ENCODE data around the gene GSTA3. TPM values are rescaled to one million over a fixed set of nuclear protein-coding genes. Genes with fewer than 3 reads are reported as not detected.
A peak's percentile ranks its signal among the peaks of the same experiment; 100 is the strongest.
"Not testable (repeated sequence)": the region's sequence is repeated elsewhere in the genome, so short reads cannot be mapped to it uniquely, and the experiment has no call there.

The GSTA3 gene
- total RNA-seq, 1 donor from 2014 or later, result not detected

- Mint-ChIP-seq H3K4me1 (ENCODE audit: unreplicated experiment) (no peaks in the 10 kb centered on the region), H3K9me3 (ENCODE audit: unreplicated experiment) (no peaks in the 10 kb centered on the region), H3K4me3 (ENCODE audit: unreplicated experiment) (no peak overlapping the region), H3K27ac (ENCODE audit: unreplicated experiment) (no peak overlapping the region), H3K27me3 (ENCODE audit: unreplicated experiment) (no peaks in the 10 kb centered on the region), H3K36me3 (ENCODE audit: unreplicated experiment) (no peaks in the 10 kb centered on the region)
- TF ChIP-seq CTCF (IDR thresholded peaks at IDR 0.05), result no peak
- no peak for DNase-seq (ENCODE audit: extremely low spot score, unreplicated experiment)
Measured at GRCh38 chr6:52909131-52909530, 367 bp downstream of the GSTA3 start.

GRCh38 chr6:52908526-52908925, 972 bp downstream of the GSTA3 start:
- H3K27me3 Mint-ChIP-seq (ENCODE audit: unreplicated experiment), result no peaks in the 10 kb centered on the region
- no peak overlapping the region for H3K27ac Mint-ChIP-seq (ENCODE audit: unreplicated experiment)
- H3K36me3 Mint-ChIP-seq (ENCODE audit: unreplicated experiment), result no peaks in the 10 kb centered on the region
- no peak overlapping the region for H3K4me3 Mint-ChIP-seq (ENCODE audit: unreplicated experiment)
- no peak for DNase-seq (ENCODE audit: extremely low spot score, unreplicated experiment)
- no peak for TF ChIP-seq CTCF (IDR thresholded peaks at IDR 0.05)
- H3K4me1 Mint-ChIP-seq (ENCODE audit: unreplicated experiment), result no peaks in the 10 kb centered on the region
- H3K9me3 Mint-ChIP-seq (ENCODE audit: unreplicated experiment), result no peaks in the 10 kb centered on the region

GRCh38 chr6:52904562-52905279, 4.8 kb downstream of the GSTA3 start:
- Mint-ChIP-seq H3K27ac (ENCODE audit: unreplicated experiment) (no peak overlapping the region), H3K9me3 (ENCODE audit: unreplicated experiment) (no peaks in the 10 kb centered on the region), H3K27me3 (ENCODE audit: unreplicated experiment) (no peaks in the 10 kb centered on the region), H3K36me3 (ENCODE audit: unreplicated experiment) (no peaks in the 10 kb centered on the region), H3K4me1 (ENCODE audit: unreplicated experiment) (no peaks in the 10 kb centered on the region), H3K4me3 (ENCODE audit: unreplicated experiment) (no peak overlapping the region)
- peak; percentile 17 for TF ChIP-seq CTCF (IDR thresholded peaks at IDR 0.05)
- DNase-seq (ENCODE audit: extremely low spot score, unreplicated experiment), result no peak

GRCh38 chr6:52900536-52900935, 9.0 kb downstream of the GSTA3 start:
- Mint-ChIP-seq H3K9me3 (ENCODE audit: unreplicated experiment) (peaks cover 8% of the 10 kb centered on the region), H3K27me3 (ENCODE audit: unreplicated experiment) (peaks cover 5% of the 10 kb centered on the region), H3K27ac (ENCODE audit: unreplicated experiment) (no peak overlapping the region), H3K36me3 (ENCODE audit: unreplicated experiment) (no peaks in the 10 kb centered on the region), H3K4me1 (ENCODE audit: unreplicated experiment) (no peaks in the 10 kb centered on the region), H3K4me3 (ENCODE audit: unreplicated experiment) (no peak overlapping the region)
- no peak for TF ChIP-seq CTCF (IDR thresholded peaks at IDR 0.05)
- no peak for DNase-seq (ENCODE audit: extremely low spot score, unreplicated experiment)

- H3K4me3 Mint-ChIP-seq (ENCODE audit: unreplicated experiment); H3K4me1 Mint-ChIP-seq (ENCODE audit: unreplicated experiment); H3K9me3 Mint-ChIP-seq (ENCODE audit: unreplicated experiment): not testable (repeated sequence)
Measured at GRCh38 chr6:52895790-52896189, 13.7 kb downstream of the GSTA3 start.

More at GRCh38 chr6:52895790-52896189, 13.7 kb downstream of the GSTA3 start:
- peaks cover 10% of the 10 kb centered on the region for H3K27me3 Mint-ChIP-seq (ENCODE audit: unreplicated experiment)
- not testable (repeated sequence) for H3K36me3 Mint-ChIP-seq (ENCODE audit: unreplicated experiment); H3K27ac Mint-ChIP-seq (ENCODE audit: unreplicated experiment); DNase-seq (ENCODE audit: extremely low spot score, unreplicated experiment)
